Measurements from ENCODE around the gene CLSTN3.

The CLSTN3 gene

GRCh38 chr12:7091171-7091570, 39.0 kb upstream of the CLSTN3 start:
- Histone ChIP-seq H3K4me1 (peaks cover 0 to 47% (median 38%) of the 10 kb centered on the region in 4 donors), H3K27me3 (no peaks in the 10 kb centered on the region), H3K36me3 (peaks cover 33 to 40% (median 36%) of the 10 kb centered on the region in 3 donors), H3K4me3 (peak overlapping the region; percentile 57), H3K9me3 (no peaks in the 10 kb centered on the region), H3K27ac (peak overlapping the region; percentile 78 to 87)
- no peak for DNase-seq
- intact Hi-C loops (cut with DNase I; ENCODE audit: low total_unique reads): loop anchor here (5.0 kb wide), 1 partner anchor 886 kb away; no protein-coding TSS in a partner anchor
- no peak for TF ChIP-seq CTCF (IDR thresholded peaks at IDR 0.05)

GRCh38 chr12:7091660-7092228, 38.4 kb upstream of the CLSTN3 start:
- Histone ChIP-seq H3K27me3 (no peaks in the 10 kb centered on the region), H3K4me3 (peak overlapping the region; percentile 57), H3K27ac (peak overlapping the region; percentile 78 to 87), H3K4me1 (peaks cover 0 to 47% (median 38%) of the 10 kb centered on the region in 4 donors), H3K36me3 (peaks cover 27 to 34% (median 31%) of the 10 kb centered on the region in 3 donors), H3K9me3 (no peaks in the 10 kb centered on the region)
- peak in 1 of 2 donors; percentile 61 for DNase-seq
- TF ChIP-seq CTCF (IDR thresholded peaks at IDR 0.05): no peak
- intact Hi-C loops (cut with DNase I; ENCODE audit: low total_unique reads): loop anchor here (2.0 to 5.0 kb wide), 2 partner anchors 31 to 886 kb away; partner anchors contain the start of gene C1S

GRCh38 chr12:7092229-7092985, 37.8 kb upstream of the CLSTN3 start, which contains the start of gene C1R:
TSS of gene C1R (minus strand) at chr12:7092445. CDS start at chr12:7092388, 57 bp downstream.
- no peaks in the 10 kb centered on the region for H3K9me3 ChIP-seq
- peak; percentile 85 to 92 for TF ChIP-seq CTCF (IDR thresholded peaks at IDR 0.05)
- H3K4me1 ChIP-seq: peaks cover 0 to 47% (median 38%) of the 10 kb centered on the region in 4 donors
- peaks cover 26 to 31% (median 27%) of the 10 kb centered on the region in 3 donors for H3K36me3 ChIP-seq
- peak within 1 kb of the TSS; percentile 57 for H3K4me3 ChIP-seq
- DNase-seq: peak; percentile 89 to 92
- H3K27me3 ChIP-seq: no peaks in the 10 kb centered on the region
- intact Hi-C loops (cut with DNase I; ENCODE audit: low total_unique reads): loop anchor here (2.0 to 5.0 kb wide), 2 partner anchors 32 to 885 kb away; partner anchors contain the start of gene C1S
- peak within 1 kb of the TSS; percentile 78 to 87 for H3K27ac ChIP-seq

GRCh38 chr12:7092986-7093460, 37.1 kb upstream of the CLSTN3 start:
- DNase-seq: peak in 1 of 2 donors; percentile 22
- no peaks in the 10 kb centered on the region for H3K27me3 ChIP-seq
- H3K4me1 ChIP-seq: peaks cover 0 to 47% (median 38%) of the 10 kb centered on the region in 4 donors
- H3K36me3 ChIP-seq: peaks cover 20 to 31% (median 23%) of the 10 kb centered on the region in 3 donors
- intact Hi-C loops (cut with DNase I; ENCODE audit: low total_unique reads): loop anchor here (2.0 to 5.0 kb wide), 2 partner anchors 32 to 884 kb away; partner anchors contain the start of gene C1S
- no peaks in the 10 kb centered on the region for H3K9me3 ChIP-seq
- H3K4me3 ChIP-seq: no peak overlapping the region
- no peak for TF ChIP-seq CTCF (IDR thresholded peaks at IDR 0.05)
- H3K27ac ChIP-seq: peak overlapping the region; percentile 78 to 87

GRCh38 chr12:7093486-7093885, 36.7 kb upstream of the CLSTN3 start:
- no peak for TF ChIP-seq CTCF (IDR thresholded peaks at IDR 0.05)
- no peaks in the 10 kb centered on the region for H3K9me3 ChIP-seq
- H3K27me3 ChIP-seq: no peaks in the 10 kb centered on the region
- intact Hi-C loops (cut with DNase I; ENCODE audit: low total_unique reads): loop anchor here (2.0 to 5.0 kb wide), 2 partner anchors 33 to 884 kb away; partner anchors contain the start of gene C1S
- H3K27ac ChIP-seq: peak overlapping the region; percentile 78 to 87
- H3K4me1 ChIP-seq: peaks cover 0 to 47% (median 38%) of the 10 kb centered on the region in 4 donors
- DNase-seq: peak in 1 of 2 donors; percentile 20
- H3K4me3 ChIP-seq: no peak overlapping the region
- peaks cover 15 to 31% (median 20%) of the 10 kb centered on the region in 3 donors for H3K36me3 ChIP-seq

Measured in tibial artery (tissue), 4 donors.